Measurements from ENCODE around the gene TWF2.

GRCh38 chr3:52218454-52218853 lies 20.5 kb downstream of the TWF2 start:
- TF ChIP-seq POLR2A (IDR thresholded peaks at IDR 0.05) (no peak), POLR2AphosphoS5 (IDR thresholded peaks at IDR 0.05) (no peak)

Data from suprapubic skin (tissue), 4 donors.